ENCODE results near the gene PRMT3. TPM values are rescaled to one million over a fixed set of nuclear protein-coding genes. Genes with fewer than 3 reads are reported as not detected.

Gene PRMT3
- total RNA-seq, 2 donors from 2014 or later: 26.2 to 27.1 TPM

DNA sequence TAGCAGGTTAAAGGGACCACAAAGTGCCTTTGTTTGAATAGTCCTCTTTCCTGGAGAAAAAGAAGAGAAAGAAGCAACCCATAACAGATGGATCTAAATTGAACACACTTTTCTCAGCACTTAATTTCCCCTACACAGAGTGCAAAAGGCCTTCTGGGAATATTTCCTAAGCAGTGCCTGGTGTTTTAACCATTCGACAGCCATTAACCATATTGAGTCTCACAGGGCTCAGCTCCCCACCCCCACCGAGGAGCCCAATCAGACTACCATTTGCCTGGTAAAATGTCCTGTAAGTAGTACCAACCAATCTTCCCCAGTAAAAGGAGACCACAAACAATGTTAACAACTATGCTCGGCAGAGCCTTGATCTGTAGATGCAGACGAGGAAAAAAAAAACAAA lies 171.2 kb downstream of the PRMT3 start:
- Mint-ChIP-seq H3K27me3 (ENCODE audit: insufficient read depth) (peaks cover 4% of the 10 kb centered on the region), H3K4me1 (peaks cover 14% of the 10 kb centered on the region), H3K36me3 (ENCODE audit: low read depth) (peaks cover 4% of the 10 kb centered on the region), H3K4me3 (no peak overlapping the region), H3K9me3 (peaks cover 21% of the 10 kb centered on the region), H3K27ac (no peak overlapping the region)
- Histone ChIP-seq H3K4me3 (ENCODE audit: low read length) (no peak overlapping the region), H3K9me3 (ENCODE audit: control insufficient read depth, low read length) (peaks cover 19% of the 10 kb centered on the region), H3K27ac (ENCODE audit: low read depth, low read length) (no peak overlapping the region), H3K9ac (ENCODE audit: extremely low read depth, low read length, poor library complexity, severe bottlenecking) (no peak overlapping the region), H3K36me3 (ENCODE audit: control insufficient read depth, insufficient read depth, low read length) (no peaks in the 10 kb centered on the region), H3K27me3 (ENCODE audit: control insufficient read depth, insufficient read depth, low read length, poor library complexity, severe bottlenecking) (no peaks in the 10 kb centered on the region), H3K4me1 (ENCODE audit: control insufficient read depth, insufficient read depth, low read length) (peaks cover 7% of the 10 kb centered on the region)
- WGBS, 2 experiments (ENCODE audit: insufficient coverage in 1 of 2, insufficient read length in 1 of 2): 85 to 94% methylated on average over 4 of the region's 4 CpGs
- TF ChIP-seq, protein P1, sequence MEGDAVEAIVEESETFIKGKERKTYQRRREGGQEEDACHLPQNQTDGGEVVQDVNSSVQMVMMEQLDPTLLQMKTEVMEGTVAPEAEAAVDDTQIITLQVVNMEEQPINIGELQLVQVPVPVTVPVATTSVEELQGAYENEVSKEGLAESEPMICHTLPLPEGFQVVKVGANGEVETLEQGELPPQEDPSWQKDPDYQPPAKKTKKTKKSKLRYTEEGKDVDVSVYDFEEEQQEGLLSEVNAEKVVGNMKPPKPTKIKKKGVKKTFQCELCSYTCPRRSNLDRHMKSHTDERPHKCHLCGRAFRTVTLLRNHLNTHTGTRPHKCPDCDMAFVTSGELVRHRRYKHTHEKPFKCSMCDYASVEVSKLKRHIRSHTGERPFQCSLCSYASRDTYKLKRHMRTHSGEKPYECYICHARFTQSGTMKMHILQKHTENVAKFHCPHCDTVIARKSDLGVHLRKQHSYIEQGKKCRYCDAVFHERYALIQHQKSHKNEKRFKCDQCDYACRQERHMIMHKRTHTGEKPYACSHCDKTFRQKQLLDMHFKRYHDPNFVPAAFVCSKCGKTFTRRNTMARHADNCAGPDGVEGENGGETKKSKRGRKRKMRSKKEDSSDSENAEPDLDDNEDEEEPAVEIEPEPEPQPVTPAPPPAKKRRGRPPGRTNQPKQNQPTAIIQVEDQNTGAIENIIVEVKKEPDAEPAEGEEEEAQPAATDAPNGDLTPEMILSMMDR (conservative IDR thresholded peaks at IDR 0.05): no peak
- no peak for DNase-seq

Other genes with a start within 250 kb of the PRMT3 start
- gene DBX1, start 227.2 kb upstream of the PRMT3 start, total RNA-seq: not detected
- gene HTATIP2, start 24.0 kb upstream of the PRMT3 start, total RNA-seq: 10 to 100 TPM; 52.5 to 66.6 TPM
- gene SLC6A5, start 211.9 kb downstream of the PRMT3 start, total RNA-seq: not detected